Measurements from ENCODE around the gene STON2.

Gene STON2

GRCh38 chr14:81412779-81413178 lies 12.7 kb upstream of the STON2 start:
- no peak for TF ChIP-seq CTCF (IDR thresholded peaks at IDR 0.05; ENCODE audit: extremely low read depth, insufficient read depth, missing control alignments)
- in situ Hi-C loops (cut with MboI; ENCODE audit: low pct_unique_long_range_greater_than_20kb, low sequenced_read_pairs, unreplicated experiment): no loop called here
- DNase-seq (ENCODE audit: low spot score): no peak

- no peak for TF ChIP-seq CTCF (IDR thresholded peaks at IDR 0.05; ENCODE audit: extremely low read depth, insufficient read depth, missing control alignments)
- in situ Hi-C loops (cut with MboI; ENCODE audit: low pct_unique_long_range_greater_than_20kb, low sequenced_read_pairs, unreplicated experiment): no loop called here
- no peak for DNase-seq (ENCODE audit: low spot score)
Observed at GRCh38 chr14:81408595-81408994, 8.5 kb upstream of the STON2 start.

- in situ Hi-C loops (cut with MboI; ENCODE audit: low pct_unique_long_range_greater_than_20kb, low sequenced_read_pairs, unreplicated experiment): no loop called here
- TF ChIP-seq CTCF (IDR thresholded peaks at IDR 0.05; ENCODE audit: extremely low read depth, insufficient read depth, missing control alignments): no peak
- DNase-seq (ENCODE audit: low spot score): no peak
Observed at GRCh38 chr14:81406863-81407262, 6.7 kb upstream of the STON2 start.

GRCh38 chr14:81402123-81402495 lies 2.0 kb upstream of the STON2 start:
- DNase-seq (ENCODE audit: low spot score): no peak
- no peak for TF ChIP-seq CTCF (IDR thresholded peaks at IDR 0.05; ENCODE audit: extremely low read depth, insufficient read depth, missing control alignments)
- in situ Hi-C loops (cut with MboI; ENCODE audit: low pct_unique_long_range_greater_than_20kb, low sequenced_read_pairs, unreplicated experiment): no loop called here

- TF ChIP-seq CTCF (IDR thresholded peaks at IDR 0.05; ENCODE audit: extremely low read depth, insufficient read depth, missing control alignments): no peak
- in situ Hi-C loops (cut with MboI; ENCODE audit: low pct_unique_long_range_greater_than_20kb, low sequenced_read_pairs, unreplicated experiment): no loop called here
- DNase-seq (ENCODE audit: low spot score): no peak
Observed at GRCh38 chr14:81401420-81402122, 1.4 kb upstream of the STON2 start.

GRCh38 chr14:81400852-81401251 lies 728 bp upstream of the STON2 start:
- DNase-seq (ENCODE audit: low spot score): no peak
- TF ChIP-seq CTCF (IDR thresholded peaks at IDR 0.05; ENCODE audit: extremely low read depth, insufficient read depth, missing control alignments): no peak
- in situ Hi-C loops (cut with MboI; ENCODE audit: low pct_unique_long_range_greater_than_20kb, low sequenced_read_pairs, unreplicated experiment): no loop called here

All from GM13977 (cell line).